Renal cortex interstitium (tissue), 11 donors: ENCODE results near the gene ENPP5. TPM values are rescaled to one million over a fixed set of nuclear protein-coding genes. Genes with fewer than 3 reads are reported as not detected.
A peak's percentile ranks its signal among the peaks of the same experiment; 100 is the strongest.
"Not testable (repeated sequence)": the region's sequence is repeated elsewhere in the genome, so short reads cannot be mapped to it uniquely, and the experiment has no call there.

ENCODE experiments used
- DNase-seq, 11 donors: peaks; one replicate each; pipeline ENCODE4 v3.0.0-alpha.2; 2013; ENCODE audit warnings: low read depth in 9 of 11, low spot score in 4 of 11; ENCODE audit errors: extremely low read depth in 1 of 11
- polyA plus RNA-seq, 3 donors: library from polyadenylated mRNA; unstranded; fragments of 120-200 nt; gene quantifications; one replicate each; pipeline ENCODE4 v1.2.1, GENCODE V29; 2013; ENCODE audit not compliant: insufficient read length in 3 of 3

Gene ENPP5
- polyA plus RNA-seq, 3 donors = 14.0 to 22.0 (median 18.7) TPM

DNA sequence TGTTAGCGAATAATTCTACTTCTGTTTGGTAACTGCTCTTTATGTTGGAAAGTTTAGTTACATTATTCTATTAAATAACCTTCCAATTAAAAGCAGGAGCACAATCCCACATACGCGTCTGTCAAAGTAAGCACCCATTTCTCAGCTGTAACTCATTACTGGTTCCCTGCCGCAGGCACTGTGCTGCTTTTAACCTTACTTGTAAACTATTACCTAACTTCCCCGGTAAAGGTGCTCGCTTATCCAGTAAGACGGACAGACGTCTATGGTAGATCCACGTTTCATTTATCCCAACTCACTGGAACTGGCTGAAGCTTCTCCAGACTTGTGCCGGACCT, 41.5 kb downstream of the ENPP5 start:
- peak in 2 of 11 donors; percentile 14 to 15 for DNase-seq

DNA sequence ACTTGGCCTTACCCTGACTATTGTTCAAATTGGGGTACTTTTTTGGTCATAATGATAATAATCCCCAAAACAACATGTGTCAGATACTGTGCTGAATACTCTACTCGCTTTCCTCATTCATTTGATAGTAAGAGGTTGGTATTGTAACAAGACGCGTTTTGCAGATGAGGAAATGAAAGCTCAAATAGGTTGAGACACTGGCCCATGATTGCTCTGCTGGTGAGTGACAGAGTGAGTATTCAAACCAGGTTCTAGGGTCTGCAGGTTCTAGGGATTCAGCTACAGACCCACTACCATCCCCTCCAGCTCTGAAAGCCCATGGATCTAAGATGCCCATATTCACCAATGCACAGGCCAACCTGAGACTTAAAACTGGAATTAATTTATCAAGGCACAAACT, 42.3 kb downstream of the ENPP5 start:
- DNase-seq = no peak

- not testable (repeated sequence) for DNase-seq
Measured at GRCh38 chr6:46119679-46120078, 51.1 kb downstream of the ENPP5 start.

DNA sequence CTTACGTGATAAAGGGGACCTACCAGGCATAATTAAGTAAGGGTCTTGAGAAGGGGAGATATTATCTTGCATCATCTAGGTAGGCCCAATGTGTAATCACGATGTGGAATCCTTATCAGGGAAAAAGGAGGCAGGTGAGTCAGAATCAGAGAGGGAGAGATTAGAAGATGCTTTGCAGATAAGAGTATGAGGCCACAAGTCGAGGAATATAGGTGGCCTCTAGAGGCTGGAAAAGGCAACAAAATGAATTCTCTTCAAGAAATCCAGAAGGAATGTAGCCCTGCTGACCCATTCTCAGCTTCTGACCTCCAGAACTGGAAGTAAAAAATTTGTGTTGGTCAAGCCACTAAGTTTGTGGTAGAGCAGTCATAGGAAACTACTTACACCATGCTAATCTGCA, 51.9 kb downstream of the ENPP5 start:
- DNase-seq = no peak

DNA sequence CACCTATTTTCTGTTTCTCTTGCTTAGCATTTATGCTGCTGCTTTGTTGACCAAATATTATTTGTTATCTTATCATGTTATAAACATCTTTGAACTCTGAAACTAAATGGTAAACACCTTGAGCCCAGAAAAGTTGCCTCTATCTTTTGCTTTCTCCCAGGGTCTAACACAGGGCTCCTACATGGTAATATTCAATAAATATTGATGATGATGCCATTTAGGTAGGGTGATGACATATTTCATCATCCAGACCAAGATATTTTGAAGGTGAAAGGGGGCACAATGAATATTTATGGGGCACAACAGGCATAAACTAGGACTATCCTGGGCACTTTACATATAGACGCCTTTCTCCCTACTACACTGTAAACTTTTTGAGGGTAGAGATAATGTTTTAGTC, 52.6 kb downstream of the ENPP5 start:
- no peak for DNase-seq

GRCh38 chr6:46116289-46116688, 54.5 kb downstream of the ENPP5 start:
- DNase-seq = no peak

DNA sequence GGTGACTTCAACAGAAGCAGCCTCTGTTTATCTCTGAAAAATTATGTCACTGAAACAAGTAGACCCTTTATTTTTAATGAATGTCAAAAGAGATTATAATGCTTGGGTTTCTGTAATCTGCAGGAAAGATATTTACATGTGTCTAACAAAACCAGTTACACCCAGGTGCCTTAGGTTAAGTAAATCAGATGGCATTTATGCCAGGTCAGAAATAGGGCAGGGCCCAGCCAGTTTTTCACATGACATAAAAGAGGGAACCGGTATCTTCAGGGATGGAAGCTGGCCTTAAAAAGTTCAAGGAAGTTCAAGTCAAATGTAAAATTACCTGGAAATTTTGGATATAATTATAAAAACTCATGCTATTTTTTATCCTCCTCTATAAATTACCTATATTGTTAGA, 55.1 kb downstream of the ENPP5 start:
- DNase-seq = no peak

DNA sequence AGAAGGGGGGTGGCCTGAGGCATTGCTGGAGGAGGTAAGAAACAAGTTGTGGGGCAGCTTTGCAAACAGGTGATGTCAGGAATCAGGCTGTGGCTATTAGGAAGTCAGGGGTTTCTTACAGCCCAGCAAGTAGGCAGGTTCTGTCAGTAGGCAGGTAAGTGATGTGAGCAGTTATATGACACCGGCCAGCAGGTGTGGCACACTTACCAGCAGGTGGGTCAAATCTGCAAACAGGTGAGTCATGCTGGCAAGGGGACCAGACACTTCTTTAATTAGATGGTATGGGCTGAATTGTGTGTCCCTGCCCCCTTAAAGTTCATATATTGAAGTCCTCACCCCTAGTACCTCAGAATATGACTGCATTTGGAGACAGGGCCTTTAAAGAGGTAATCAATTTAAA, 57.4 kb downstream of the ENPP5 start:
- DNase-seq = no peak

Other genes with a start within 250 kb of the ENPP5 start
- gene CLIC5, start 155.1 kb downstream of the ENPP5 start, polyA plus RNA-seq = 100 to 1,000 TPM; 184 to 208 (median 186) TPM
- 10 to 100 TPM; 13.8 to 18.3 (median 16.5) TPM for gene ENPP4, start 41.0 kb downstream of the ENPP5 start, polyA plus RNA-seq